ENCODE measurements around the gene DUSP7.

The DUSP7 gene

DNA sequence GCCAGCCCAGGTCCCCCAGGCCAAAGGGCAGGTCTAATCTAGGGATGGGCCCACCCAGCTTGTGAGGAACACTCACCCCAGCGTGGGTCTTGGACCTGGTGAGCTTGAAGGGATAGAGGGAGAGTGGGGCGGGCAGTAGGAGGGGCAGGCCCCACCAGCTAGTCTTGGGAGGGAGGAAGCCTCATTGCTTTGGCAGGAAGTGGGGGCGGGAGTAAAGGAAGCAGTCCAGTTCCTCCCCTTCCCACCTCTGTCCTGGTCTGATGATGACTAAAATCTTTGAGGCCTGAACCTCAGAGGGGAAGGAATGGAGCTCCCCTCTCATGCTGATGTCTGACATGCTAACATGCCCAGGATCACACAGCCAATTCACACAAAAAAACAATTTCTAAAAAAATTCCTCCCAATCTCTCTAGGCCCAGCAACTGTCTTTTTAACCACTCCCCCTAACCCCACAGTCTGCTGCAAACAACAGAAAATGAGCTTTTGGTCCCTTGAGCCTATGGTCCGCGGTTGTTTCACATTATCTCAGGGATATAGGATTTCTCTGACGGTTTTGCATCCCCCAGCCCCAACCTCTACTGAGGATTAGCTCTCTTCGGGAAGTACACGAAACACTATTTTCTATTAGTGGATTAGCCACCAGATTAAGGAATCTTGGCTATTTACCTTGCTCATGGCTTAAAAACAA, 30.7 kb upstream of the DUSP7 start:
- no peak for DNase-seq (ENCODE audit: low read depth)

GRCh38 chr3:52086461-52086860, 30.1 kb upstream of the DUSP7 start:
- no peak for DNase-seq (ENCODE audit: low read depth)

DNA sequence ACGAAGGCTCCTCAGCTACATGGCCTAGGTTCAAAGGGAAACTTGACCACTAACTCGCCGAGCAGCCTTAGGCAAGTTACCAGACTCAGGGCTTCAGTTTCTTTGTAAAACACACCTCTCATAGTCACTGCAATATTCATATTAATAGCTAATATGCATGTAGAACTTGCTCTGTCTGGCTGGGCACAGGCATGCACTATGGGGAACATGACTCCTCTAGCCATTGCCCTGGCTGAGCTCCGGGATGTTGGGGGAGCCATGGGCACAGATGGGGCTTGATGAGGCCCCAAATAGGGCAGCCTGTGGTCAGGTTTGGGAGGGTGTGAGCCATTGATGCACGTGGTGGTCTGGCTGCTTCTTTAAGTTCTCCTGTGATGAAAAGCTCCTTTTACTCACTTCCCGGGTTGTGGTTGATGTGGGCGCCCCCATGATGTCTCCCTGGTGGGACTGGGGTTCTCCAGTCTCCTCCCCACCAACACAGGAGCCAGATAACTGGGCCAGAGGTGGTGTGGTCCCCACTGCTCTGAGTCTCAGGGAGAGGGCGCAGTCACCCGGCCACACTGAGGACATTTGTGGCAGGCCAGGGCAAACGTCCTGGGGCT, 29.4 kb upstream of the DUSP7 start:
- DNase-seq (ENCODE audit: low read depth), result no peak

- no peak for DNase-seq (ENCODE audit: low read depth)
These were observed 28.7 kb upstream of the DUSP7 start for GRCh38 chr3:52084954-52085680.

DNA sequence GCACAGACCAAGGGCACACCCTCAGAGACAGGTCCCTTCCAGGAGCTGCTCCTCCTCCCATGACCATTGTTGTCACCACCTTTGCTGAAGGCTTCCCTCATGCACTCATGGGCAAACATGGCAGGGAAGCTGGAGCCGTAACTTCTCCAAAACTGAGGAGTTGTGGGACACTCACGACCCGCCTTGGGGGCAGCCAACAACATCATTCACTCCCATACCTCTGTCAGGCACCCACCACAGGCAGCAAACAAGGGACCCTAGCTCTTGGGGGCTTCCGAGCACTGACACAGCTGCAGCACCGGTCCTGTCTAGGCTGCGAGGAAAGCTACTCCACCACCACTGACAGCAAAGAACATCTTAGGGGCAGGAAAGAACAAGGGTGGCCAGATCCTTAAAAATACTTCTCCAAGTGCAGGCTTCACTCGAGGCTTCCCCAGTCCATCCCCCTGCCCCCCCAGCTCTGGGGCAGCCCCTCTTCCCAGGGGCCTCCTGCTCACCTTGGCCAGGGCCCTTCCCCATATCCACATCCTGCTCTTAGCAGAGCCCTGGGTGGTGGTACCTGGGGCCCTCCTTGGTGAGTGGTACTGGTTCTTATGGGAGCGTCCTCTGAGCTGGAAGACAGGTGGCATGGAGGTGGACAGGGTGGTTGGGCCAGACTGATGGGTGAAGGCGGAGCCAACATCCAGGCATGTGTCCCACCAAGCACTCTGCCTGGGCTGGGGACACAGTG, 28.0 kb upstream of the DUSP7 start:
- DNase-seq (ENCODE audit: low read depth), result no peak

GRCh38 chr3:52083556-52084087, 27.3 kb upstream of the DUSP7 start:
- DNase-seq (ENCODE audit: low read depth), result no peak

DNA sequence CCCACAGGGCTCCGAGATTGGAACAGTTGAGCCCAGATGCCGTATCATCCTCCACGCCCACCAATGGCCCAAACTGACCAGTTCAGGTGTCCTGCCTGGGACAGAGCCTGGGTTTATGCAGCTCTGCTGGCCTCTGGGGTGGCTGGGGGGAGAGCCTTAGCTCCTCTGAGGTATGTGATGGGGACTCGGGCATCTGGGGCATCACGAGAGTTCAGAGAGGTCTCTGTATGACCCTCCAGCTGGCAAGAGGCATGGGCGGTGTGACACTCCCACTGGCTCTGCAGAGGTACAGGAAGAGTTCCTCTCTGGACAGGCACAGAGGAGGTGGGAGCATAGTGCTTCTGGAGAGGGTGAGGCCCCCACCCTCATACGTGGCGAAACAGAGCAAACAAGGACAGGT, 26.6 kb upstream of the DUSP7 start:
- DNase-seq (ENCODE audit: low read depth), result no peak

- no peak for DNase-seq (ENCODE audit: low read depth)
These were observed 24.7 kb upstream of the DUSP7 start for GRCh38 chr3:52080830-52081719.

DNA sequence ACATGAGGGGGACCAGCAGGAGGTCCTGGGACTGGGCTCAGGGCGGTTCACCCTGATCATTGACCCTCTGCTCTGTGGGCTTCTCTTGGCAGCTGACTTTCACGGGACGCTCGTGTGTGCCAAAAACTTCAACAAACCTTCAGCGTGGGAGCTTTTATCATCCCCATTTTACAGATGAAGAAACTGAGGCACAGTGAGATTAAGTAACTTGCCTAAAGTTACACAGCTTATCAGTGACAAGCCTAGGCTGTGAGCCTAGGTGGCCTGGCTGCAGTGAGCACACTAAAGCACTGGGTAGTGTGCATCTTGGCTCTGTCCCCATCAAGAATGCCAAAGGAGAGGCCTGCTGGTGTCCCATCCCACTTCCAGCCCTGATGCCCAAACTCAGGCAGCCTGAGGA, 23.6 kb upstream of the DUSP7 start:
- no peak for DNase-seq (ENCODE audit: low read depth)

DNA sequence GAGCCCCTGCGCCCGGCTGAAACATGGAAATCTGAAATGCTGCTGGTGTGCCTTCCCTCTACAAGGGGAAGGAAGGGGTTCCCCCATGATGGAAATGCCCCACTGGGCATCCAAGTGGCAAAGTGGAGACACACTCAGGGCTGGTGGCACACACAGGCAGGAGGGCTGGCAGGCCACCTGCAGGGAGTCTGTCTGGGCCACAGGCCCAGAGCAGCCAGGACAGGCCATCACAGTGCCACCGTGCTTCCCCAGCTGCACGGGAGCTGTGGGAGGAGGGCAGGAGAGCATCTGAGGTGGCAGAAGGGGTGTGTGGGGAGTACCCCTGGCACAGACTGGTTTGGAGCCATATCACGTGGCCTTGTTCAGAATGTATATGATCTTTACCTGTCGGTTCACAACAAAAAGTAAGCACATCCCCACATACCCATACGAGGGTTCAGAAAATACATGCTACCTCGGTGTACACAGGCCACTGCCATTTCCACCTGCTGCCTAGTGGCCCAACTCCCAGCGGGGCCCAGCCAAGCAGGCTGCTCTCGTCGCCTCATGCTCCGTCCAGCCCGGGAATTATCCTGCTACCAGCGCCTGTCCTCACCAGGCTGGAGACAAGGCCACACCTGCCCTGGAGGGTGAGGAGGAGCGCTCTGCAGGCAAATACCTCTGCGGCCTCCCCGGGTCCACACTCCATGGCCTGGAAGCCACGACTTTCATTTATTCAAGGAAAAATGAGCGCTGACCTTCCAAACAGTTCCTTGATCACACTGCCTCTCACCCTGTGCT, 22.6 kb upstream of the DUSP7 start:
- DNase-seq (ENCODE audit: low read depth), result no peak

DNA sequence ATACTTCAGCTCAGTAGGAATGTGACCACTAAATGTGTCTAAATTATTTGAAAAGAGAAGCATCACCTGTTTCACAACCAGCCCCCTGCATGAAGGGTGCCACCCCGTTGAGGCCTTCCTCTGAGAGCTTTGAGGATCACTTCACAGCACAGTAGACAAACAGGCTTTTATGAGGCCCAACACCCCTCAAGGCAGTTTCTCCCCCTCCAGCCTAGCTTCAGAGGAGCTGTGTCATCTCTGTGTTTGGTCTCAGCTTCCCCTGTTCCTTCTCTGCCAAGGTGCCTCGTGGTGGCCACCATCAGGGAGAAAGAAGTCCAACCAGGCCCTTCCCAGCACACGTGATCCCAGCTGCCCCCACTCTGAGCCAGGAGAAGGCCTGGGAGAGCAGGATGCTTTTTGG, 21.6 kb upstream of the DUSP7 start:
- no peak for DNase-seq (ENCODE audit: low read depth)

GRCh38 chr3:52076896-52077780, 20.8 kb upstream of the DUSP7 start:
- no peak for DNase-seq (ENCODE audit: low read depth)

- no peak for DNase-seq (ENCODE audit: low read depth)
These were observed 17.1 kb upstream of the DUSP7 start for GRCh38 chr3:52073490-52073889.

GRCh38 chr3:52072471-52072870, 16.1 kb upstream of the DUSP7 start:
- DNase-seq (ENCODE audit: low read depth), result no peak

DNA sequence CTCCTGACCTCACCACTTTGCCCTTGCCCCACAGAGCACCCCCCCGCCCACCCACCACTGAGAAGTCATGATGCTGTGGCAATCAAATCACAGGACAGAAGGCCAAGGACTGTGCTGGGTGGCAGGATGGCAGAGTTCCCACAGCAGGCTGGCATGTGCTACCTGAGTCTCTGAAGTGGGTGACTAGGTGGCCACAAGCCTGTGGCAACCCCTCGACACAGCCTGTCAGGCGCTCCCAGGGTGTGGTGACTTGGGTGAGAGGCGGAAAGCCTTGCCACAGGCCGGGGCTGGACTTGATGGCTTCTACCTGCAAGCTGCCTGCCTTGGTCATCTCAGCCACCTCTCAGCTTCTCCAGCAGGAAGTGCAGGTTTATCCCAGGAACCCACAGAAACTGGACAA, 15.6 kb upstream of the DUSP7 start:
- no peak for DNase-seq (ENCODE audit: low read depth)

DNA sequence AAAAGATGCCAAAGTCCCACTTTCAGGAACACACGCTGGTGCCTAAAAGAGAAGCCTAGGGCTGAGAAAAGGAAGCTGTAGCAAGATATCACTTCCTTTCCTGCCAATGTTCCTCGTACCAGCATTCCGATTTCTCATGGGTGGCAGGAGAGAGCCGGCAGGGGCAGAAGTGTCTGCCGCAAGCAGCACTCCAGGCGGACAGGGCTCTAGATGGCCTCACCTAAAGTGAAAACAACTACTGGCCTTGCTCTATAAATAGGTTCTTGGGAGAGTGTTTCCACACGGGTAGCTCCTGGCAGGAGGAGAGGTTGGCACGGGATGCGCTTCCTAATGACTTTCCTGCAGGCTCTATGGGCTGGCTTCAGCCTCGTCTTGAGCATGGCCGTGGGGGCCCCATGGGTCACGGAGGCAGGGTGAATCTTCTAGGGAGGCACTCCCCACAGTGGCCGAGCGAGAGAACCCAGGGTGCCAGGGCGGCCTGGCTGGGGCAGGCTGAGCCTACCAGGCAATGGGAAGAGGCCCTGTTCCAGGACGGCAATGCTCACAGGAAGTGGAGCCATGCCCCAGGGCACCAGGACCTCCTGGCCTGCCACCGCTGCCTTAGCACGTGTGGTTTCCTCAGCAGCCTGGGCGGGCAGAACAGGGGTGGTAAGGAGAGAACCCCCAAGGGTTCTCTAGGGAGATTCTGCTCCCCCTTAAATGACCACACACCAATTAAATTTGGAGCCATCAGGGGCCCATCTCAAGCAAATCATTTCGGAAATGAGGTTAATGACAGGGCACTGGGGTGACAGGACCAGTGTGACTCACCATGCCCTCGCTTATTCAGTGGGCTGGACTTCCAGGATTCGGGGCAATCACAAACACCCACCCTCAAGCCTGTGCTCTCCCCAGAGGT, 14.6 kb upstream of the DUSP7 start:
- no peak for DNase-seq (ENCODE audit: low read depth)

DNA sequence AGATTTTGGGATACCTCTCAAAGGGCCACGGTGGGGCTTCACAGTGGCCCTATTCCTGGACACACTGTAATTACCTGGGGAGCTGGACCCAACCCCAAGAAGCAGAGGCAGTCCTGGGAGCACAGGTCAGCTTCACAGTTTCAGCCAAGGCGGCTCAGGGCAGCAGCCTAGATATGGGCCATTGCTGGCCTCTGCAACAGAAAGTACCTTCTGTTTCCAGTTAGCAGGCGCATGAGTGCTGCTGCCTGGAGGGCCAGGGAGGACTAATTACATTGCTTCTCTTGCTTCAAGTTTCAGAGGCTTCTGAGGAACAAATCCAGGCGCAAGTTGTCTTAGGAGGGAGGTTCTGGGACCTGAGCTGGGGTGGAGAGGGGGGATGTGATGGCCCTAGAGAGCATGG, 13.5 kb upstream of the DUSP7 start:
- no peak for DNase-seq (ENCODE audit: low read depth)

DNA sequence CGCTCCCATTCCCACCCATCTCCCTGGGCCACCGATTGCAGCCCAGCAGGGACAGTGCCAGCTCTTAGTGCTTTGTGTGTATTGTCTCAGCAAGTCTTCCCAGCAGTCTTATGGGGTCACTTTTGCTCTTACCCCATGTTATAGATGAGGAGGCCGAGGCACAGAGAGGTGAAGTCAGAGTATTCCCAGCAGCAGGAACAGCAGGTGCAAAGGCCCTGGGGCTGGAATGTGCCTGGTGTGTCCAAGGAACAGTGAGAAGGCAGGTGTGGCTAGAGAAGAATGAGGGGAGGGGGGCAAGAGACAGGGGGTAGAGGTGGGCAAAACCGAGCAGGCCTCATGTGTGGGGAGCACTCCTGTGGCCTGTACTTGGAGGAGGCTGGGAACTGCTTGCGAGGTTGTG, 12.8 kb upstream of the DUSP7 start:
- DNase-seq (ENCODE audit: low read depth), result no peak

- DNase-seq (ENCODE audit: low read depth), result no peak
These were observed 12.4 kb upstream of the DUSP7 start for GRCh38 chr3:52068730-52069129.
